Measurements from ENCODE around the gene DNASE1L1. TPM values are rescaled to one million over a fixed set of nuclear protein-coding genes. Genes with fewer than 3 reads are reported as not detected.
A peak's percentile ranks its signal among the peaks of the same experiment; 100 is the strongest.

Gene DNASE1L1
- total and polyA plus RNA-seq, 2 of the 13 experiments (the other 11 are each of a cell fraction or from before 2014, with no cell fraction given) = 4.7 to 12.3 TPM

- CTCF ChIA-PET (ENCODE audit: low intra/inter-chr PET ratio, low total read pairs) = no interaction called here
- WGBS (ENCODE audit: low lambda C conversion rate) = 98% methylated on average over 9 of the region's 78 CpGs
- DNase-seq (ENCODE audit: low spot score) = no peak
- TF ChIP-seq ZNF567 (CRISPR knock-in tag; IDR thresholded peaks at IDR 0.05; ENCODE audit: borderline replicate concordance) = no peak
- peak; percentile 54; the same call in 1 of the 2 replicates for TF ChIP-seq ZBTB14 (CRISPR knock-in tag; IDR thresholded peaks at IDR 0.05)
- no peak for TF ChIP-seq ZNF333 (CRISPR knock-in tag; IDR thresholded peaks at IDR 0.05; ENCODE audit: borderline replicate concordance)
- no peak for TF ChIP-seq SNAPC2 (CRISPR knock-in tag; IDR thresholded peaks at IDR 0.05)
- TF ChIP-seq AKNA (CRISPR knock-in tag; IDR thresholded peaks at IDR 0.05; ENCODE audit: borderline replicate concordance) = no peak
- no peak for TF ChIP-seq MBNL3 (CRISPR knock-in tag; conservative IDR thresholded peaks at IDR 0.05)
- TF ChIP-seq ZNF605 (CRISPR knock-in tag; IDR thresholded peaks at IDR 0.05) = no peak
- TF ChIP-seq ZNF460 (CRISPR knock-in tag; IDR thresholded peaks at IDR 0.05; ENCODE audit: borderline replicate concordance) = no peak
- no peak for TF ChIP-seq ZNF691 (CRISPR knock-in tag; IDR thresholded peaks at IDR 0.05; ENCODE audit: borderline replicate concordance, low read depth)
- TF ChIP-seq ZBTB38 (CRISPR knock-in tag; IDR thresholded peaks at IDR 0.05) = 0 out of 2 replicates have a peak, but pooled peaks have one; percentile 11
- TF ChIP-seq RBFOX2 (IDR thresholded peaks at IDR 0.05; ENCODE audit: low read depth, low read length) = 0 out of 2 replicates have a peak, but pooled peaks have one; percentile 40
- peak; percentile 55 for TF ChIP-seq AGO2 (optimal IDR thresholded peaks at IDR 0.05; ENCODE audit: low read depth, low read length)
- no peak for TF ChIP-seq BCL3 (CRISPR knock-in tag; IDR thresholded peaks at IDR 0.05)
Observed at GRCh38 chrX:154436374-154436982, 27.4 kb upstream of the DNASE1L1 start.

More at GRCh38 chrX:154436374-154436982, 27.4 kb upstream of the DNASE1L1 start:
- POLR2A ChIA-PET = no interaction called here
- Histone ChIP-seq H3K4me1 (ENCODE audit: insufficient read depth, low read length) (peaks cover 8% of the 10 kb centered on the region), H3K36me3 (replicated peaks in 1 of 2; ENCODE audit: control insufficient read depth in 1 of 2, insufficient read depth in 2 of 2, low read length in 2 of 2) (no peaks in the 10 kb centered on the region; a peak in 3 of 5 replicates), H3K27ac (ENCODE audit: extremely low read length, insufficient read depth, low read length) (peak overlapping the region; percentile 46), H3K27me3 (ENCODE audit: control insufficient read depth in 1 of 2, insufficient read depth in 2 of 2, low read length in 2 of 2) (no peaks in the 10 kb centered on the region), H3K4me2 (ENCODE audit: low read depth, low read length) (no peak overlapping the region), H3K9me3 (ENCODE audit: low read length) (no peaks in the 10 kb centered on the region), H3K9ac (ENCODE audit: insufficient read depth, low read depth, low read length) (peak overlapping the region; percentile 60; the same call in 1 of the 2 replicates), H3K79me2 (ENCODE audit: insufficient read depth, low read length) (peaks cover 14% of the 10 kb centered on the region), H3K4me3 (replicated peaks in 1 of 3; ENCODE audit: insufficient read depth in 1 of 3, low read depth in 2 of 3, low read length in 3 of 3) (peak overlapping the region; percentile 54 to 87 (median 72); a peak in 4 of 6 replicates), H2AFZ (ENCODE audit: low read length) (no peak overlapping the region), H4K20me1 (ENCODE audit: insufficient read depth, low read length) (no peaks in the 10 kb centered on the region)
- ATAC-seq (peak; percentile 42), FAIRE-seq (no peak)
- in situ Hi-C loops (cut with HindIII; ENCODE audit: extremely low pct_ligation_motif_present, low pct_unique_long_range_greater_than_20kb) = no loop called here
- intact Hi-C loops (cut with micrococcal nuclease; ENCODE audit: unreplicated experiment) = no loop called here
- no TSS peak for BruUV-seq (replicated peaks)

Data from HepG2 (cell line).